HepG2 (cell line): ENCODE measurements around the gene LUZP2.

Source experiments
- CTCF ChIP-seq: sonication (generic); formaldehyde crosslinking; IDR thresholded peaks from 2 replicates; pipeline ENCODE4 v1.5.0; 2020; ENCODE audit warnings: mild to moderate bottlenecking, missing genetic modification reagents, moderate library complexity
- MAFK ChIP-seq, 2 experiments: IDR thresholded peaks in 1 of 2; conservative IDR thresholded peaks in 1 of 2; 2 replicates each; pipeline ENCODE4 v1.6.1; 2011; ENCODE audit warnings: improper control_type of control experiment in 2 of 2, low read length in 2 of 2
- MAX ChIP-seq: IDR thresholded peaks from 2 replicates; pipeline ENCODE4 v1.6.1; 2012; ENCODE audit warnings: inconsistent platforms
- SIN3A ChIP-seq: IDR thresholded peaks from 2 replicates; pipeline ENCODE4 v1.6.1; 2011; ENCODE audit warnings: low read depth, mild to moderate bottlenecking, control low read depth, low read length, borderline replicate concordance
- SUZ12 ChIP-seq: fragments of 150-350 bp; IDR thresholded peaks from 2 replicates; pipeline ENCODE4 v1.6.1; 2014; ENCODE audit warnings: low read depth, low read length
- ZNF274 ChIP-seq: sonication (generic); formaldehyde crosslinking; IDR thresholded peaks from 2 replicates; pipeline ENCODE4 v1.5.1; 2020; ENCODE audit warnings: mild to moderate bottlenecking, missing genetic modification reagents
- ZSCAN29 ChIP-seq: sonication (generic); formaldehyde crosslinking; conservative IDR thresholded peaks from 2 replicates; pipeline ENCODE4 v1.4.0; 2020; ENCODE audit warnings: mild to moderate bottlenecking, missing genetic modification reagents

- TF ChIP-seq CTCF (CRISPR knock-in tag) (no peak), SUZ12 (no peak), SIN3A (no peak), ZSCAN29 (CRISPR knock-in tag) (no peak), MAX (no peak), MAFK (conservative IDR thresholded peaks at IDR 0.05 in 1 of 2, IDR thresholded peaks at IDR 0.05 in 1 of 2; ENCODE audit: low read length in 2 of 2) (no peak), ZNF274 (no peak)
Observed at GRCh38 chr11:24932110-24933000, 435.5 kb downstream of the LUZP2 start.
